NT2/D1 (cell line): Measurements from ENCODE around the gene ADORA2A.

Experiments
- YY1 ChIP-seq: IDR thresholded peaks from 2 replicates; pipeline ENCODE4 v1.6.1; 2011; ENCODE audit not compliant: insufficient read length, insufficient read depth
- ZNF274 ChIP-seq: IDR thresholded peaks from 2 replicates; pipeline ENCODE4 v1.6.1; 2011; ENCODE audit warnings: mild to moderate bottlenecking, low read depth, low read length

GRCh38 chr22:24392218-24392931 lies 35.0 kb upstream of the ADORA2A start:
- TF ChIP-seq ZNF274 (no peak), YY1 (no peak)
